ENCODE data around the gene EPB41L5.
"Not testable (repeated sequence)": the region's sequence is repeated elsewhere in the genome, so short reads cannot be mapped to it uniquely, and the experiment has no call there.

GRCh38 chr2:120045775-120046174 lies 32.9 kb downstream of the EPB41L5 start:
- TF ChIP-seq CTCF (IDR thresholded peaks at IDR 0.05; ENCODE audit: low read length); EZH2 (IDR thresholded peaks at IDR 0.05; ENCODE audit: borderline replicate concordance, low read length): not testable (repeated sequence)
